ENCODE measurements around the gene LHFPL6.

- TF ChIP-seq EZH2 (IDR thresholded peaks at IDR 0.05; ENCODE audit: insufficient read depth, poor library complexity, severe bottlenecking) (no peak), EZH2phosphoT487 (IDR thresholded peaks at IDR 0.05; ENCODE audit: insufficient read depth, low read depth) (no peak)
These were observed 252.5 kb downstream of the LHFPL6 start for GRCh38 chr13:39350461-39350881.

Data from GM23248 (cell line).